HEK293 (cell line): ENCODE measurements around the gene CD74.

ENCODE experiments used
- CTCF ChIA-PET: fragments of 350-600 bp; formaldehyde crosslinking; extraction: SDS; loops from one replicate; lab custom pipeline; 2021; ENCODE audit warnings: antibody characterized with exemption; lab: Yijun Ruan, JAX
- POLR2A ChIA-PET: fragments of 300-600 bp; formaldehyde crosslinking; extraction: SDS; loops from one replicate; lab custom pipeline; 2020; ENCODE audit warnings: antibody characterized with exemption, inconsistent platforms; lab: Yijun Ruan, JAX
- H3K27ac ChIP-seq: fragments of 200-500 bp; sonication (Bioruptor generic); 2 replicates; pipeline ENCODE4 v1.5.1; 2014; ENCODE audit warnings: low read depth, low read length, control low read depth, inconsistent platforms; ENCODE audit errors: extremely low read depth
- H3K36me3 ChIP-seq, 2 experiments: fragments of 200-500 bp in 1 of 2; sonication (Bioruptor generic) in 1 of 2; 1 replicate in 1 of 2; 2 replicates in 1 of 2; pipeline ENCODE4 v1.5.1; 2014 to 2017; ENCODE audit warnings: inconsistent platforms in 2 of 2, low read length in 2 of 2; ENCODE audit not compliant: control insufficient read depth in 2 of 2, insufficient read depth in 1 of 2
- H3K4me1 ChIP-seq: fragments of 200-500 bp; sonication (Bioruptor generic); 2 replicates; pipeline ENCODE4 v1.5.1; 2014; ENCODE audit warnings: mild to moderate bottlenecking, low read length, inconsistent platforms; ENCODE audit not compliant: control insufficient read depth, insufficient read depth
- H3K4me3 ChIP-seq: 2 replicates; pipeline ENCODE4 v1.5.1; 2011; ENCODE audit warnings: low read depth, mild to moderate bottlenecking, control low read depth, low read length, moderate library complexity
- H3K9me3 ChIP-seq: fragments of 200-500 bp; sonication (Bioruptor generic); 2 replicates; pipeline ENCODE4 v1.5.1; 2014; ENCODE audit warnings: low read depth, low read length, inconsistent platforms; ENCODE audit not compliant: control insufficient read depth, insufficient read depth
- BCL11B ChIP-seq: fragments of 450-650 bp; formaldehyde crosslinking; IDR thresholded peaks from 2 replicates; pipeline ENCODE4 v1.5.1; 2016; ENCODE audit warnings: low read depth, missing biosample characterization, missing genetic modification characterization
- EGR2 ChIP-seq: fragments of 450-650 bp; formaldehyde crosslinking; IDR thresholded peaks from 2 replicates; pipeline ENCODE4 v1.5.1; 2016; ENCODE audit warnings: low read depth, missing biosample characterization, missing genetic modification characterization
- GLI4 ChIP-seq: fragments of 450-650 bp; formaldehyde crosslinking; IDR thresholded peaks from 2 replicates; pipeline ENCODE4 v1.5.1; 2016; ENCODE audit warnings: missing biosample characterization, missing genetic modification characterization
- KLF1 ChIP-seq: fragments of 450-650 bp; formaldehyde crosslinking; IDR thresholded peaks from 2 replicates; pipeline ENCODE4 v1.5.1; 2016; ENCODE audit warnings: missing biosample characterization, missing genetic modification characterization
- KLF7 ChIP-seq: fragments of 450-650 bp; formaldehyde crosslinking; IDR thresholded peaks from 2 replicates; pipeline ENCODE4 v1.5.1; 2016; ENCODE audit warnings: missing biosample characterization, missing genetic modification characterization, borderline replicate concordance
- KLF8 ChIP-seq: fragments of 450-650 bp; formaldehyde crosslinking; IDR thresholded peaks from 2 replicates; pipeline ENCODE4 v1.5.1; 2016; ENCODE audit warnings: missing biosample characterization, missing genetic modification characterization
- KLF9 ChIP-seq: fragments of 450-650 bp; formaldehyde crosslinking; IDR thresholded peaks from 2 replicates; pipeline ENCODE4 v1.5.1; 2016; ENCODE audit warnings: missing biosample characterization, missing genetic modification characterization, low read depth
- SP3 ChIP-seq: fragments of 450-650 bp; formaldehyde crosslinking; IDR thresholded peaks from 2 replicates; pipeline ENCODE4 v1.5.1; 2016; ENCODE audit warnings: missing biosample characterization, missing genetic modification characterization
- SP7 ChIP-seq: fragments of 450-650 bp; formaldehyde crosslinking; IDR thresholded peaks from 2 replicates; pipeline ENCODE4 v1.5.1; 2016; ENCODE audit warnings: missing biosample characterization, missing genetic modification characterization
- YY2 ChIP-seq: fragments of 450-650 bp; formaldehyde crosslinking; IDR thresholded peaks from 2 replicates; pipeline ENCODE4 v1.5.1; 2016; ENCODE audit warnings: missing biosample characterization, missing genetic modification characterization
- ZBTB48 ChIP-seq: fragments of 450-650 bp; formaldehyde crosslinking; IDR thresholded peaks from 2 replicates; pipeline ENCODE4 v1.5.1; 2016; ENCODE audit warnings: missing biosample characterization, missing genetic modification characterization
- ZFP3 ChIP-seq: fragments of 450-650 bp; formaldehyde crosslinking; IDR thresholded peaks from 2 replicates; pipeline ENCODE4 v1.5.1; 2016; ENCODE audit warnings: low read depth, missing biosample characterization, missing genetic modification characterization
- ZIC2 ChIP-seq: fragments of 450-650 bp; formaldehyde crosslinking; IDR thresholded peaks from 2 replicates; pipeline ENCODE4 v1.5.1; 2016; ENCODE audit warnings: missing biosample characterization, missing genetic modification characterization
- ZNF366 ChIP-seq: fragments of 450-650 bp; formaldehyde crosslinking; conservative IDR thresholded peaks from 2 replicates; pipeline ENCODE4 v1.5.1; 2016; ENCODE audit warnings: missing biosample characterization, missing genetic modification characterization
- ZNF423 ChIP-seq: fragments of 450-650 bp; formaldehyde crosslinking; IDR thresholded peaks from 2 replicates; pipeline ENCODE4 v1.5.1; 2016; ENCODE audit warnings: missing biosample characterization, missing genetic modification characterization
- ZNF654 ChIP-seq: fragments of 450-650 bp; formaldehyde crosslinking; IDR thresholded peaks from 2 replicates; pipeline ENCODE4 v1.5.1; 2016; ENCODE audit warnings: low read depth, missing biosample characterization, missing genetic modification characterization
- ZNF664 ChIP-seq: fragments of 450-650 bp; formaldehyde crosslinking; IDR thresholded peaks from 2 replicates; pipeline ENCODE4 v1.5.1; 2016; ENCODE audit warnings: missing biosample characterization, missing genetic modification characterization
- ZNF701 ChIP-seq: fragments of 450-650 bp; formaldehyde crosslinking; IDR thresholded peaks from 2 replicates; pipeline ENCODE4 v1.5.1; 2016; ENCODE audit warnings: missing biosample characterization, missing genetic modification characterization
- ZNF76 ChIP-seq: fragments of 450-650 bp; formaldehyde crosslinking; IDR thresholded peaks from 2 replicates; pipeline ENCODE4; 2016; ENCODE audit warnings: low read depth, missing biosample characterization, missing genetic modification characterization, borderline replicate concordance
- ZNF830 ChIP-seq: fragments of 450-650 bp; IDR thresholded peaks from 2 replicates; pipeline ENCODE4 v1.5.0; 2018; ENCODE audit warnings: missing biosample characterization, missing genetic modification characterization, low read depth, mild to moderate bottlenecking, moderate library complexity
- ZSCAN30 ChIP-seq: fragments of 450-650 bp; IDR thresholded peaks from 2 replicates; pipeline ENCODE4 v1.5.1; 2018; ENCODE audit warnings: missing biosample characterization, mild to moderate bottlenecking, missing genetic modification characterization, moderate library complexity
- TF ChIP-seq, protein P1 (sequence below): fragments of 450-650 bp; formaldehyde crosslinking; IDR thresholded peaks from 2 replicates; pipeline ENCODE4 v1.5.1; 2016; ENCODE audit warnings: missing biosample characterization, missing genetic modification characterization
- TF ChIP-seq, protein P2 (sequence below): fragments of 450-650 bp; formaldehyde crosslinking; IDR thresholded peaks from 2 replicates; pipeline ENCODE4 v1.5.1; 2016; ENCODE audit warnings: missing biosample characterization, missing genetic modification characterization
- TF ChIP-seq, protein P3 (sequence below): fragments of 450-650 bp; formaldehyde crosslinking; IDR thresholded peaks from 2 replicates; pipeline ENCODE4 v1.5.1; 2016; ENCODE audit warnings: missing biosample characterization, missing genetic modification characterization
- TF ChIP-seq, protein P4 (sequence below): fragments of 450-650 bp; formaldehyde crosslinking; optimal IDR thresholded peaks from 2 replicates; pipeline ENCODE3; 2016; ENCODE audit warnings: missing biosample characterization, mild to moderate bottlenecking, missing genetic modification characterization

The CD74 gene

DNA sequence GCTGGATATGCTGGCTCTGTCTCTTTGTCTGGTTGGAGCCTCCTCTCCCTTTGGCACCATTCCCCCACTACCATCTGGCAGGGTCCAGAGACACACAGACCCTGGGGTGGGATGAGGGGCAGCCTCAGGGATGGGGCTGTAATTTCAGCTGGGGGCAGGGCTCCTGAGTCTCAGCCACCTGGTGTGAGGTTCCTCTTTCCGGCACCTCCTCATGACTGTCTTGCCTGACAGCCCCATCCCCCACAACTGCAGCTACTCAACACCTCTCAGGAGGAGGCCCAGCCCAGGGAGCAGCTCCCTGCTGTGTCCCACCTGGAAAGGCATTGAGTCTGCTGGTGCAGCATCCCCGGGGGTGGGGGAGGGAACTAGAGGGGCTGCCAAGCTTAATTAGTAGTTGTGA is 48.5 kb upstream of the CD74 start (continued):
- TF ChIP-seq SP7 (tag by site-specific recombination) (0 out of 2 replicates have a peak, but pooled peaks have one; percentile 22), GLI4 (no peak), ZBTB48 (tag by site-specific recombination) (peak; percentile 28; the same call in 1 of the 2 replicates)
- TF ChIP-seq, all 188 proteins: peak for 9

DNA sequence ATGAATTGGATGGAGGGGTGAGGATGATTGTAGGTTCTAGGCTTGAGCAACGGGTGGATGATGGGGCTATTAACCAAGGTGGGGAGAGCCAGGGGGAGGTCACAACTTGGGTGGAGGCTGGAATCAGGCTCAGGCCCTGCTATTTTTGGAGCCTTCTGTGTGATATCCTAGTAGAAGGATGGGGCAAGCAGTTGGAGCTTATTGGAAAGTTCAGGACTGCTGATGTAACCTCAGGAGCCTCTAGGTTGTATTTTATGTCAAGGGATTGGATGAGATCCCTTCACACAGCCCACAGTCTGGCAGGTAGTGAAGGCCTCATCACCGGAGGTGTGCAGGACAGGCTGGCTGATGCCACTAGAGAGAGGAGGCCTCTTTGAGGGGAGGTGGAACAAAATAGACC is 48.1 kb upstream of the CD74 start:
- CTCF ChIA-PET, result interaction anchor here (0.6 to 6.3 kb wide), 7 partner anchors 11 to 386 kb away, joined by 3 to 64 read pairs (median 9); partner anchors contain the start of gene IRGM
- Histone ChIP-seq H3K9me3 (no peaks in the 10 kb centered on the region), H3K4me3 (no peak overlapping the region), H3K36me3 (no peaks in the 10 kb centered on the region), H3K27ac (no peak overlapping the region), H3K4me1 (peaks cover 8% of the 10 kb centered on the region)
- POLR2A ChIA-PET, result no interaction called here
- TF ChIP-seq ZFP3 (tag by site-specific recombination) (no peak), ZNF366 (tag by site-specific recombination) (0 out of 2 replicates have a peak, but pooled peaks have one; percentile 11)

DNA sequence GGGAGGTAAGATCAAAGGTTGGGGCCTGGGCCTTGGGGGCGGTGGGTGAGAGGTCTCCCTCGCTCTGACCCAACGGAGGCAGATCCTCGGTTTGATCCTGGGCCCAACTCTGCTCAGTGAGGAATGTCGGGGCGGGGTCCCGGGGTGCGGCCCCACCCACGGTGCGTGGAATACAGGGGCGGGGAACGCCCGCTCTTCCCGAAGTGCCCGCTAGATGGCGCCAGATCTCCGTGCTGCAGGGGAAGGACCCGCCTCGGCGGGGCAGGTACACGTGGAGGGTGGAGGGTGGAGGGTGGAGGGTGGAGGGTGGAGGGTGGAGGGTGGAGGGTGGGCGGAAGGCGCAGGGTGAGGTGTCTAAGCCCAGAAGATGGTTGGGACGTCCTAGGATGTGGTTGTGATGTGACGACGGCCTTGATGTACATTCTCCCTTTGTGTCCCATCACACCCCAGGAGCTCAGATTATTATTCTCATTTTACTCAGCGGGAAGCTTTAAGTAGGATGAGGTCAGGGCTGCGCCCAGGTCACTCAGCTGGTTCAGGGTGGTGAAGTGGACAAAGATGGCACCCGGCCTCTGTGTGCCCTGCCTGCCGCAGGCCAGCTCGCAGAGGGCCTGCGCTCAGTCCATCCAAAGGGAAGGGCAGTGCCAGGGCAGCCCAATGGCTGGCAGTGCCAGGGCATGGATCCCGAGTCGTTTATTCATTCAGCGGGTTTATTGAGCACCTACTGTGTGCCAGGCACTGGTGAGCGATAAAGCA is 46.3 kb upstream of the CD74 start:
- H3K4me1 ChIP-seq, result peaks cover 8% of the 10 kb centered on the region
- no peaks in the 10 kb centered on the region for H3K36me3 ChIP-seq
- no peaks in the 10 kb centered on the region for H3K9me3 ChIP-seq
- no peak overlapping the region for H3K4me3 ChIP-seq
- POLR2A ChIA-PET, result interaction anchor here (1.1 kb wide), 1 partner anchor 9 kb away, joined by 3 read pairs; no protein-coding TSS in a partner anchor
- H3K27ac ChIP-seq, result no peak overlapping the region
- CTCF ChIA-PET, result interaction anchor here (0.6 to 6.3 kb wide), 27 partner anchors 9 to 706 kb away, joined by 3 to 64 read pairs (median 4); no protein-coding TSS in a partner anchor
- peak; percentile 80 for TF ChIP-seq KLF7 (tag by site-specific recombination)
- TF ChIP-seq ZNF664 (tag by site-specific recombination), result peak; percentile 96
- peak; percentile 24; the same call in 1 of the 2 replicates for TF ChIP-seq ZIC2
- TF ChIP-seq, protein P1, sequence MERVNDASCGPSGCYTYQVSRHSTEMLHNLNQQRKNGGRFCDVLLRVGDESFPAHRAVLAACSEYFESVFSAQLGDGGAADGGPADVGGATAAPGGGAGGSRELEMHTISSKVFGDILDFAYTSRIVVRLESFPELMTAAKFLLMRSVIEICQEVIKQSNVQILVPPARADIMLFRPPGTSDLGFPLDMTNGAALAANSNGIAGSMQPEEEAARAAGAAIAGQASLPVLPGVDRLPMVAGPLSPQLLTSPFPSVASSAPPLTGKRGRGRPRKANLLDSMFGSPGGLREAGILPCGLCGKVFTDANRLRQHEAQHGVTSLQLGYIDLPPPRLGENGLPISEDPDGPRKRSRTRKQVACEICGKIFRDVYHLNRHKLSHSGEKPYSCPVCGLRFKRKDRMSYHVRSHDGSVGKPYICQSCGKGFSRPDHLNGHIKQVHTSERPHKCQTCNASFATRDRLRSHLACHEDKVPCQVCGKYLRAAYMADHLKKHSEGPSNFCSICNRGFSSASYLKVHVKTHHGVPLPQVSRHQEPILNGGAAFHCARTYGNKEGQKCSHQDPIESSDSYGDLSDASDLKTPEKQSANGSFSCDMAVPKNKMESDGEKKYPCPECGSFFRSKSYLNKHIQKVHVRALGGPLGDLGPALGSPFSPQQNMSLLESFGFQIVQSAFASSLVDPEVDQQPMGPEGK (tag by site-specific recombination), result peak; percentile 93
- no peak for TF ChIP-seq ZNF830 (tag by site-specific recombination)
- TF ChIP-seq KLF8, result peak; percentile 89
- TF ChIP-seq EGR2 (tag by site-specific recombination), result peak; percentile 79
- 0 out of 2 replicates have a peak, but pooled peaks have one; percentile 18 for TF ChIP-seq ZSCAN30 (tag by site-specific recombination)
- TF ChIP-seq, protein P2, sequence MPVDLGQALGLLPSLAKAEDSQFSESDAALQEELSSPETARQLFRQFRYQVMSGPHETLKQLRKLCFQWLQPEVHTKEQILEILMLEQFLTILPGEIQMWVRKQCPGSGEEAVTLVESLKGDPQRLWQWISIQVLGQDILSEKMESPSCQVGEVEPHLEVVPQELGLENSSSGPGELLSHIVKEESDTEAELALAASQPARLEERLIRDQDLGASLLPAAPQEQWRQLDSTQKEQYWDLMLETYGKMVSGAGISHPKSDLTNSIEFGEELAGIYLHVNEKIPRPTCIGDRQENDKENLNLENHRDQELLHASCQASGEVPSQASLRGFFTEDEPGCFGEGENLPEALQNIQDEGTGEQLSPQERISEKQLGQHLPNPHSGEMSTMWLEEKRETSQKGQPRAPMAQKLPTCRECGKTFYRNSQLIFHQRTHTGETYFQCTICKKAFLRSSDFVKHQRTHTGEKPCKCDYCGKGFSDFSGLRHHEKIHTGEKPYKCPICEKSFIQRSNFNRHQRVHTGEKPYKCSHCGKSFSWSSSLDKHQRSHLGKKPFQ (tag by site-specific recombination), result no peak
- TF ChIP-seq ZNF423 (tag by site-specific recombination), result no peak
- TF ChIP-seq, protein P3, sequence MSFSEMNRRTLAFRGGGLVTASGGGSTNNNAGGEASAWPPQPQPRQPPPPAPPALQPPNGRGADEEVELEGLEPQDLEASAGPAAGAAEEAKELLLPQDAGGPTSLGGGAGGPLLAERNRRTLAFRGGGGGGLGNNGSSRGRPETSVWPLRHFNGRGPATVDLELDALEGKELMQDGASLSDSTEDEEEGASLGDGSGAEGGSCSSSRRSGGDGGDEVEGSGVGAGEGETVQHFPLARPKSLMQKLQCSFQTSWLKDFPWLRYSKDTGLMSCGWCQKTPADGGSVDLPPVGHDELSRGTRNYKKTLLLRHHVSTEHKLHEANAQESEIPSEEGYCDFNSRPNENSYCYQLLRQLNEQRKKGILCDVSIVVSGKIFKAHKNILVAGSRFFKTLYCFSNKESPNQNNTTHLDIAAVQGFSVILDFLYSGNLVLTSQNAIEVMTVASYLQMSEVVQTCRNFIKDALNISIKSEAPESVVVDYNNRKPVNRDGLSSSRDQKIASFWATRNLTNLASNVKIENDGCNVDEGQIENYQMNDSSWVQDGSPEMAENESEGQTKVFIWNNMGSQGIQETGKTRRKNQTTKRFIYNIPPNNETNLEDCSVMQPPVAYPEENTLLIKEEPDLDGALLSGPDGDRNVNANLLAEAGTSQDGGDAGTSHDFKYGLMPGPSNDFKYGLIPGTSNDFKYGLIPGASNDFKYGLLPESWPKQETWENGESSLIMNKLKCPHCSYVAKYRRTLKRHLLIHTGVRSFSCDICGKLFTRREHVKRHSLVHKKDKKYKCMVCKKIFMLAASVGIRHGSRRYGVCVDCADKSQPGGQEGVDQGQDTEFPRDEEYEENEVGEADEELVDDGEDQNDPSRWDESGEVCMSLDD, result peak; percentile 63; the same call in 1 of the 2 replicates
- TF ChIP-seq KLF9 (tag by site-specific recombination), result peak; percentile 79
- peak; percentile 57; the same call in 1 of the 2 replicates for TF ChIP-seq SP3 (tag by site-specific recombination)
- TF ChIP-seq BCL11B (tag by site-specific recombination), result peak; percentile 61; the same call in 1 of the 2 replicates
- TF ChIP-seq, protein P4, sequence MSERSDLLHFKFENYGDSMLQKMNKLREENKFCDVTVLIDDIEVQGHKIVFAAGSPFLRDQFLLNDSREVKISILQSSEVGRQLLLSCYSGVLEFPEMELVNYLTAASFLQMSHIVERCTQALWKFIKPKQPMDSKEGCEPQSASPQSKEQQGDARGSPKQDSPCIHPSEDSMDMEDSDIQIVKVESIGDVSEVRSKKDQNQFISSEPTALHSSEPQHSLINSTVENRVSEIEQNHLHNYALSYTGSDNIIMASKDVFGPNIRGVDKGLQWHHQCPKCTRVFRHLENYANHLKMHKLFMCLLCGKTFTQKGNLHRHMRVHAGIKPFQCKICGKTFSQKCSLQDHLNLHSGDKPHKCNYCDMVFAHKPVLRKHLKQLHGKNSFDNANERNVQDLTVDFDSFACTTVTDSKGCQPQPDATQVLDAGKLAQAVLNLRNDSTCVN (tag by site-specific recombination), result peak; percentile 8
- TF ChIP-seq ZNF76 (tag by site-specific recombination), result 0 out of 2 replicates have a peak, but pooled peaks have one; percentile 8
- TF ChIP-seq YY2 (tag by site-specific recombination), result no peak
- no peak for TF ChIP-seq ZNF701 (tag by site-specific recombination)
- TF ChIP-seq KLF1, result peak; percentile 89
- TF ChIP-seq ZNF654 (tag by site-specific recombination), result peak; percentile 59
